IMR-90 (cell line): ENCODE data around the gene WWC1. TPM values are rescaled to one million over a fixed set of nuclear protein-coding genes. Genes with fewer than 3 reads are reported as not detected.

Experiments
- ATAC-seq: fragments of 200-7000 bp; cut with Tn5 transposase; 2 replicates; pipeline ENCODE4 v1.9.1; 2020; ENCODE audit warnings: low read depth, mild to moderate bottlenecking, moderate library complexity
- BruUV-seq: library from RNA; stranded (reverse); fragments of 400-500 nt; replicated peaks from 2 replicates; lab custom pipeline; 2021; lab: Mats Ljungman, UMichigan
- CTCF ChIA-PET: fragments of 300-600 bp; formaldehyde crosslinking; extraction: SDS; loops from one replicate; lab custom pipeline; 2021; ENCODE audit warnings: antibody characterized with exemption; lab: Yijun Ruan, JAX
- POLR2A ChIA-PET: fragments of 300-600 bp; sonication (Branson Sonifier 250); formaldehyde crosslinking; loops from one replicate; lab custom pipeline; 2022; ENCODE audit warnings: antibody characterized with exemption; ENCODE audit not compliant: unreplicated experiment; lab: Charles Lee
- DNase-seq: peaks from one replicate; pipeline ENCODE4 v3.0.0; 2013
- H2AFZ ChIP-seq: replicated peaks from 2 replicates; pipeline ENCODE3; 2013; ENCODE audit warnings: low read length, mild to moderate bottlenecking; ENCODE audit not compliant: poor library complexity
- H2AK5ac ChIP-seq: 2 replicates; pipeline ENCODE4 v1.6.1; 2013; ENCODE audit warnings: low read depth, low read length, inconsistent platforms
- H2AK9ac ChIP-seq: replicated peaks from 2 replicates; pipeline ENCODE3; 2013; ENCODE audit warnings: mild to moderate bottlenecking, low read depth, low read length, moderate library complexity; ENCODE audit not compliant: poor library complexity
- H2BK120ac ChIP-seq: 2 replicates; pipeline ENCODE4 v1.6.1; 2013; ENCODE audit warnings: low read depth, low read length, inconsistent platforms
- H2BK15ac ChIP-seq: 3 replicates; pipeline ENCODE4 v1.6.1; 2013; ENCODE audit warnings: low read depth, low read length, inconsistent platforms
- H2BK20ac ChIP-seq: 2 replicates; pipeline ENCODE4 v1.6.1; 2013; ENCODE audit warnings: low read depth, mild to moderate bottlenecking, inconsistent platforms, low read length, moderate library complexity
- H2BK5ac ChIP-seq: 2 replicates; pipeline ENCODE4 v1.6.1; 2013; ENCODE audit warnings: mild to moderate bottlenecking, low read depth, low read length, inconsistent platforms; ENCODE audit not compliant: poor library complexity, severe bottlenecking
- H3K14ac ChIP-seq: replicated peaks from 2 replicates; pipeline ENCODE4 v1.6.1; 2013; ENCODE audit warnings: low read depth, low read length, inconsistent platforms
- H3K18ac ChIP-seq: 2 replicates; pipeline ENCODE4 v1.6.1; 2013; ENCODE audit warnings: low read depth, low read length, control low read depth
- H3K23ac ChIP-seq: 2 replicates; pipeline ENCODE4 v1.6.1; 2013; ENCODE audit warnings: low read depth, low read length, inconsistent platforms
- H3K27ac ChIP-seq: 2 replicates; pipeline ENCODE4 v1.5.1; 2013; ENCODE audit warnings: mild to moderate bottlenecking, control low read depth, low read length; ENCODE audit not compliant: insufficient read depth
- H3K27me3 ChIP-seq: 2 replicates; pipeline ENCODE4 v1.6.1; 2013; ENCODE audit warnings: low read length; ENCODE audit not compliant: control insufficient read depth, insufficient read depth
- H3K36me3 ChIP-seq: 2 replicates; pipeline ENCODE4 v1.6.1; 2013; ENCODE audit warnings: low read length, mixed read lengths; ENCODE audit not compliant: control insufficient read depth, insufficient read depth
- H3K4ac ChIP-seq: 2 replicates; pipeline ENCODE4 v1.6.1; 2013; ENCODE audit warnings: low read depth, low read length, inconsistent platforms
- H3K4me1 ChIP-seq: 2 replicates; pipeline ENCODE4 v1.6.1; 2013; ENCODE audit warnings: low read length, mixed read lengths; ENCODE audit not compliant: control insufficient read depth, insufficient read depth
- H3K4me2 ChIP-seq: 2 replicates; pipeline ENCODE4 v1.6.1; 2013; ENCODE audit warnings: low read depth, mild to moderate bottlenecking, control low read depth, low read length, moderate library complexity
- H3K4me3 ChIP-seq: 2 replicates; pipeline ENCODE4 v1.5.1; 2013; ENCODE audit warnings: low read depth, mild to moderate bottlenecking, control low read depth, low read length, moderate library complexity; ENCODE audit not compliant: insufficient read depth
- H3K56ac ChIP-seq: 2 replicates; pipeline ENCODE4 v1.6.1; 2013; ENCODE audit warnings: low read length, inconsistent platforms; ENCODE audit not compliant: insufficient read depth; ENCODE audit errors: extremely low read depth
- H3K79me1 ChIP-seq, 2 experiments: 2 replicates each; pipeline ENCODE4 v1.6.1; 2013; ENCODE audit warnings: low read length in 2 of 2, inconsistent platforms in 1 of 2, low read depth in 1 of 2
- H3K9ac ChIP-seq: 2 replicates; pipeline ENCODE4 v1.6.1; 2013; ENCODE audit warnings: low read depth, low read length, control low read depth
- H3K9me1 ChIP-seq: 2 replicates; pipeline ENCODE4 v1.6.1; 2013; ENCODE audit warnings: low read length, inconsistent platforms; ENCODE audit not compliant: insufficient read depth
- H3K9me3 ChIP-seq: 2 replicates; pipeline ENCODE4 v1.6.1; 2013; ENCODE audit warnings: low read length; ENCODE audit not compliant: control insufficient read depth, insufficient read depth
- H4K20me1 ChIP-seq: 2 replicates; pipeline ENCODE4 v1.6.1; 2013; ENCODE audit warnings: low read length, inconsistent platforms; ENCODE audit not compliant: insufficient read depth
- H4K5ac ChIP-seq: 2 replicates; pipeline ENCODE4 v1.6.1; 2013; ENCODE audit warnings: mild to moderate bottlenecking, low read depth, low read length, control low read depth
- H4K8ac ChIP-seq, 2 experiments: 2 replicates each; pipeline ENCODE4 v1.6.1; 2013; ENCODE audit warnings: low read depth in 2 of 2, low read length in 2 of 2, control low read depth in 1 of 2, inconsistent platforms in 1 of 2
- H4K91ac ChIP-seq: 2 replicates; pipeline ENCODE4 v1.6.1; 2013; ENCODE audit warnings: low read depth, low read length, inconsistent platforms; ENCODE audit not compliant: insufficient read depth
- BHLHE40 ChIP-seq: fragments of 150-350 bp; IDR thresholded peaks from 2 replicates; pipeline ENCODE4 v1.6.1; 2016; ENCODE audit warnings: mild to moderate bottlenecking, low read depth, low read length
- CHD1 ChIP-seq: IDR thresholded peaks from 2 replicates; pipeline ENCODE4 v1.6.1; 2012; ENCODE audit warnings: low read depth, low read length, improper control_type of control experiment
- CTCF ChIP-seq: conservative IDR thresholded peaks from 2 replicates; pipeline ENCODE4 v1.5.1; 2012; ENCODE audit warnings: mild to moderate bottlenecking, low read depth, low read length, improper control_type of control experiment
- FOS ChIP-seq: fragments of 150-350 bp; IDR thresholded peaks from 2 replicates; pipeline ENCODE4 v1.6.1; 2016; ENCODE audit warnings: low read depth, low read length
- MAFK ChIP-seq: IDR thresholded peaks from 2 replicates; pipeline ENCODE4 v1.6.1; 2012; ENCODE audit warnings: low read depth, low read length, improper control_type of control experiment
- MXI1 ChIP-seq: IDR thresholded peaks from 2 replicates; pipeline ENCODE4 v1.6.1; 2012; ENCODE audit warnings: low read depth, mild to moderate bottlenecking, low read length, moderate library complexity, borderline replicate concordance
- NFE2L2 ChIP-seq: fragments of 150-350 bp; IDR thresholded peaks from 2 replicates; pipeline ENCODE4 v1.6.1; 2016; ENCODE audit warnings: low read depth, mild to moderate bottlenecking, low read length
- POLR2A ChIP-seq: IDR thresholded peaks from 2 replicates; pipeline ENCODE4 v1.6.1; 2012; ENCODE audit warnings: mild to moderate bottlenecking, low read depth, low read length
- RCOR1 ChIP-seq: IDR thresholded peaks from 2 replicates; pipeline ENCODE4 v1.6.1; 2012; ENCODE audit warnings: mild to moderate bottlenecking, low read length, improper control_type of control experiment; ENCODE audit not compliant: insufficient replicate concordance
- RFX5 ChIP-seq: IDR thresholded peaks from 2 replicates; pipeline ENCODE4 v1.8.0; 2012; ENCODE audit warnings: low read depth, mild to moderate bottlenecking, low read length, moderate library complexity
- SMC3 ChIP-seq: fragments of 150-350 bp; IDR thresholded peaks from 2 replicates; pipeline ENCODE4 v1.6.1; 2016; ENCODE audit warnings: low read depth, mild to moderate bottlenecking, antibody characterized with exemption, low read length, moderate library complexity
- USF2 ChIP-seq: fragments of 150-350 bp; IDR thresholded peaks from 2 replicates; pipeline ENCODE4 v1.6.1; 2017; ENCODE audit warnings: mild to moderate bottlenecking, antibody characterized with exemption, low read length, low read depth
- WGBS, 2 experiments: methylation state at CpG; one replicate each; pipeline versions ENCODE4 v1.1.5 to v1.1.7; 2013; ENCODE audit warnings: missing lambda C conversion rate in 2 of 2; ENCODE audit not compliant: insufficient read length in 1 of 2; ENCODE audit errors: extremely low coverage in 2 of 2; 5-methylcytosine and 5-hydroxymethylcytosine counted together
- dilution Hi-C: fragments of 300-500 bp; cut with HindIII; formaldehyde crosslinking; loops from one replicate; pipeline ENCODE4 v1.14.3; 2018; ENCODE audit warnings: low sequenced_read_pairs; ENCODE audit not compliant: unreplicated experiment
- in situ Hi-C: fragments of 300-500 bp; cut with MboI; formaldehyde crosslinking; loops from 3 replicates; pipeline ENCODE4 v1.14.3; 2019; ENCODE audit warnings: low sequenced_read_pairs, inconsistent platforms, mixed read lengths
- intact Hi-C: fragments of 100-400 bp; cut with micrococcal nuclease; formaldehyde crosslinking; loops from 2 replicates; pipeline ENCODE4 v1.10.0; 2022
- polyA plus RNA-seq, 3 experiments: library from polyadenylated mRNA; depleted of rRNA; stranded (reverse); fragments of >200 nt; gene quantifications; 2 replicates each; pipeline ENCODE4 v1.2.3, GENCODE V29; 2012; ENCODE audit warnings: low replicate concordance in 1 of 3
- total RNA-seq: library from RNA; depleted of rRNA; stranded (reverse); fragments of >200 nt; gene quantifications from 2 replicates; pipeline ENCODE4 v1.2.3, GENCODE V29; 2012

WWC1 gene
- total and polyA plus RNA-seq, 2 of the 4 experiments (the other 2 are of a cell fraction) = 9.1 to 10.3 TPM

- Histone ChIP-seq H3K27me3 (no peaks in the 10 kb centered on the region), H2BK20ac (no peak overlapping the region), H3K4me1 (peaks cover 2% of the 10 kb centered on the region; the same call in 1 of the 2 replicates), H4K91ac (no peak overlapping the region), H2AK9ac (no peak overlapping the region), H3K27ac (no peak overlapping the region), H3K56ac (no peak overlapping the region), H4K5ac (no peak overlapping the region), H2BK120ac (no peak overlapping the region), H3K4me2 (no peak overlapping the region), H3K9me1 (no peaks in the 10 kb centered on the region), H2BK15ac (no peak overlapping the region), H4K8ac (no peak overlapping the region), H3K14ac (no peak overlapping the region), H3K4ac (no peak overlapping the region), H3K18ac (no peak overlapping the region), H3K23ac (no peak overlapping the region), H3K36me3 (peaks cover 10% of the 10 kb centered on the region), H2BK5ac (no peak overlapping the region), H3K9me3 (no peaks in the 10 kb centered on the region), H2AK5ac (no peak overlapping the region), H3K79me1 (no peaks in the 10 kb centered on the region), H4K20me1 (no peaks in the 10 kb centered on the region), H3K9ac (no peak overlapping the region), H2AFZ (no peak overlapping the region), H3K4me3 (no peak overlapping the region)
- WGBS, 2 experiments = 63% methylated on average over 1 of the region's 4 CpGs; no CpG with 5 or more reads in 1 of the 2 experiments
- ATAC-seq = no peak
- dilution Hi-C loops (no loop called here), in situ Hi-C loops (loop anchor here (25.0 kb wide), 1 partner anchor 161 kb away; the partner anchor contains the start of gene WWC1), intact Hi-C loops (no loop called here)
- BruUV-seq = no TSS peak
- TF ChIP-seq USF2 = no peak
- no peak for TF ChIP-seq POLR2A
- no peak for TF ChIP-seq FOS
- no peak for TF ChIP-seq MXI1
- no peak for TF ChIP-seq CTCF
- TF ChIP-seq RCOR1 = no peak
- TF ChIP-seq SMC3 = no peak
- no peak for TF ChIP-seq NFE2L2
- TF ChIP-seq CHD1 = no peak
- no peak for TF ChIP-seq MAFK
- TF ChIP-seq BHLHE40 = no peak
- no peak for TF ChIP-seq RFX5
- no peak for DNase-seq
- CTCF ChIA-PET = no interaction called here
- POLR2A ChIA-PET = no interaction called here
Measured at GRCh38 chr5:168447808-168448207, 156.4 kb downstream of the WWC1 start.
